Ishikawa (cell line): ENCODE data around the gene TES.

ENCODE experiments used
- CEBPB ChIP-seq: IDR thresholded peaks from 2 replicates; pipeline ENCODE4 v1.6.1; 2012
- CREB1 ChIP-seq: IDR thresholded peaks from 2 replicates; pipeline ENCODE4 v1.6.1; 2012; ENCODE audit warnings: low read depth
- EGR1 ChIP-seq: IDR thresholded peaks from 2 replicates; pipeline ENCODE4 v1.6.1; 2012
- EP300 ChIP-seq: IDR thresholded peaks from 2 replicates; pipeline ENCODE4 v1.6.1; 2012; ENCODE audit warnings: borderline replicate concordance
- FOXM1 ChIP-seq: IDR thresholded peaks from 2 replicates; pipeline ENCODE4 v1.6.1; 2012; ENCODE audit warnings: low read depth, borderline replicate concordance
- NFIC ChIP-seq: IDR thresholded peaks from 2 replicates; pipeline ENCODE4 v1.6.1; 2012
- RAD21 ChIP-seq: IDR thresholded peaks from 2 replicates; pipeline ENCODE4 v1.6.1; 2012; ENCODE audit warnings: low read depth
- TAF1 ChIP-seq: IDR thresholded peaks from 2 replicates; pipeline ENCODE4 v1.6.1; 2012; ENCODE audit warnings: low read depth, mild to moderate bottlenecking
- TCF12 ChIP-seq: IDR thresholded peaks from 2 replicates; pipeline ENCODE4 v1.6.1; 2012; ENCODE audit warnings: low read depth
- TEAD4 ChIP-seq: IDR thresholded peaks from 2 replicates; pipeline ENCODE4 v1.6.1; 2012
- YY1 ChIP-seq: IDR thresholded peaks from 2 replicates; pipeline ENCODE4 v1.6.1; 2012; ENCODE audit warnings: low read depth
- ZBTB7A ChIP-seq: IDR thresholded peaks from 2 replicates; pipeline ENCODE4 v1.6.1; 2012; ENCODE audit warnings: low read depth
- TF ChIP-seq, protein P1 (sequence below): IDR thresholded peaks from 2 replicates; pipeline ENCODE4 v1.6.1; 2012
- TF ChIP-seq, protein P2 (sequence below): IDR thresholded peaks from 2 replicates; pipeline ENCODE4 v1.6.1; 2012; ENCODE audit warnings: low read depth, mild to moderate bottlenecking
- TF ChIP-seq, protein P3 (sequence below): IDR thresholded peaks from 2 replicates; pipeline ENCODE4 v1.6.1; 2012

TES gene

DNA sequence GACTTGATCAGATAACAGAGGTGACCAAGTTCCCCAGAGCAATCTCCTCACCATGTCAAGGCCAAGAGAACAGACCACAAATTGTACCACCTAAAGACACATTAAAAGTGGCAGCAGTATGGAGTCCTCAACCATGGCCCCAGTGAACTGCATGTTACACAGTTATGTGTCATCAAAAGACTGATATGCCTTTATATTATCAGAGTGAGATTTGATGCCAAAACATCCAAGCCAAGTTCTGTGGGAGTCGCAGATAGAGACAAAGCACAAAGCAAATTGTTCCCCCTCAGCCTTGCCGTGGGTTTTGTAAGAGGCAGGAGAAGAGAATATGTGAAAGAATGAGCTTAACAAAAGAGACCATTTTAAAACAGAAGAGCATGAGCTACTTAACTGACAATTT lies 39.2 kb upstream of the TES start:
- TF ChIP-seq RAD21 (no peak), CREB1 (no peak), FOXM1 (no peak), CEBPB (no peak), EP300 (no peak), YY1 (no peak), NFIC (no peak), TAF1 (no peak), ZBTB7A (no peak), TEAD4 (no peak), TCF12 (no peak), EGR1 (no peak)
- TF ChIP-seq, protein P1, sequence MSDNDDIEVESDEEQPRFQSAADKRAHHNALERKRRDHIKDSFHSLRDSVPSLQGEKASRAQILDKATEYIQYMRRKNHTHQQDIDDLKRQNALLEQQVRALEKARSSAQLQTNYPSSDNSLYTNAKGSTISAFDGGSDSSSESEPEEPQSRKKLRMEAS: no peak
- TF ChIP-seq, protein P2, sequence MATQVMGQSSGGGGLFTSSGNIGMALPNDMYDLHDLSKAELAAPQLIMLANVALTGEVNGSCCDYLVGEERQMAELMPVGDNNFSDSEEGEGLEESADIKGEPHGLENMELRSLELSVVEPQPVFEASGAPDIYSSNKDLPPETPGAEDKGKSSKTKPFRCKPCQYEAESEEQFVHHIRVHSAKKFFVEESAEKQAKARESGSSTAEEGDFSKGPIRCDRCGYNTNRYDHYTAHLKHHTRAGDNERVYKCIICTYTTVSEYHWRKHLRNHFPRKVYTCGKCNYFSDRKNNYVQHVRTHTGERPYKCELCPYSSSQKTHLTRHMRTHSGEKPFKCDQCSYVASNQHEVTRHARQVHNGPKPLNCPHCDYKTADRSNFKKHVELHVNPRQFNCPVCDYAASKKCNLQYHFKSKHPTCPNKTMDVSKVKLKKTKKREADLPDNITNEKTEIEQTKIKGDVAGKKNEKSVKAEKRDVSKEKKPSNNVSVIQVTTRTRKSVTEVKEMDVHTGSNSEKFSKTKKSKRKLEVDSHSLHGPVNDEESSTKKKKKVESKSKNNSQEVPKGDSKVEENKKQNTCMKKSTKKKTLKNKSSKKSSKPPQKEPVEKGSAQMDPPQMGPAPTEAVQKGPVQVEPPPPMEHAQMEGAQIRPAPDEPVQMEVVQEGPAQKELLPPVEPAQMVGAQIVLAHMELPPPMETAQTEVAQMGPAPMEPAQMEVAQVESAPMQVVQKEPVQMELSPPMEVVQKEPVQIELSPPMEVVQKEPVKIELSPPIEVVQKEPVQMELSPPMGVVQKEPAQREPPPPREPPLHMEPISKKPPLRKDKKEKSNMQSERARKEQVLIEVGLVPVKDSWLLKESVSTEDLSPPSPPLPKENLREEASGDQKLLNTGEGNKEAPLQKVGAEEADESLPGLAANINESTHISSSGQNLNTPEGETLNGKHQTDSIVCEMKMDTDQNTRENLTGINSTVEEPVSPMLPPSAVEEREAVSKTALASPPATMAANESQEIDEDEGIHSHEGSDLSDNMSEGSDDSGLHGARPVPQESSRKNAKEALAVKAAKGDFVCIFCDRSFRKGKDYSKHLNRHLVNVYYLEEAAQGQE: no peak
- TF ChIP-seq, protein P3, sequence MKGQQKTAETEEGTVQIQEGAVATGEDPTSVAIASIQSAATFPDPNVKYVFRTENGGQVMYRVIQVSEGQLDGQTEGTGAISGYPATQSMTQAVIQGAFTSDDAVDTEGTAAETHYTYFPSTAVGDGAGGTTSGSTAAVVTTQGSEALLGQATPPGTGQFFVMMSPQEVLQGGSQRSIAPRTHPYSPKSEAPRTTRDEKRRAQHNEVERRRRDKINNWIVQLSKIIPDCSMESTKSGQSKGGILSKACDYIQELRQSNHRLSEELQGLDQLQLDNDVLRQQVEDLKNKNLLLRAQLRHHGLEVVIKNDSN: no peak

DNA sequence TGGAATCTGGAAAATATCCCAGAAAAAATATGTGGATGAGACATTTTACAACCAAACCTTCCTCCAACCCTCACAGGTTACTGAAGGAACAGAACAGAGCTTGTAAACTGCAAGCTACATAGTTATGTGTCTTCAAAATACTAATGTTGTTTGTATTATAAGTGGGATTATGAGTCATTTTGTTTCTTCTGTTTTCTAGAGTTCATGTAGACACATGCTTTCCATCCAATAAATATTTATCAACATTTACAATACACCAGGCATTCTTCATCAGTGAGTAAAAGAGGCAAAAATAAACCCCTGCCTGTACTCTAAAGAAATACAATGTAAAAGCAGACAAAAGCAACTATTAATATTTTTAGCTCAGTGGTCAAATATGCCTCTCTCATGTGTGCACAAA lies 38.0 kb upstream of the TES start:
- TF ChIP-seq CREB1 (no peak), ZBTB7A (no peak), NFIC (no peak), YY1 (no peak), CEBPB (no peak), TEAD4 (no peak), EGR1 (no peak), TAF1 (no peak), FOXM1 (no peak), EP300 (no peak), RAD21 (no peak), TCF12 (no peak)
- TF ChIP-seq, protein P3: no peak
- TF ChIP-seq, protein P1: no peak
- TF ChIP-seq, protein P2: no peak

DNA sequence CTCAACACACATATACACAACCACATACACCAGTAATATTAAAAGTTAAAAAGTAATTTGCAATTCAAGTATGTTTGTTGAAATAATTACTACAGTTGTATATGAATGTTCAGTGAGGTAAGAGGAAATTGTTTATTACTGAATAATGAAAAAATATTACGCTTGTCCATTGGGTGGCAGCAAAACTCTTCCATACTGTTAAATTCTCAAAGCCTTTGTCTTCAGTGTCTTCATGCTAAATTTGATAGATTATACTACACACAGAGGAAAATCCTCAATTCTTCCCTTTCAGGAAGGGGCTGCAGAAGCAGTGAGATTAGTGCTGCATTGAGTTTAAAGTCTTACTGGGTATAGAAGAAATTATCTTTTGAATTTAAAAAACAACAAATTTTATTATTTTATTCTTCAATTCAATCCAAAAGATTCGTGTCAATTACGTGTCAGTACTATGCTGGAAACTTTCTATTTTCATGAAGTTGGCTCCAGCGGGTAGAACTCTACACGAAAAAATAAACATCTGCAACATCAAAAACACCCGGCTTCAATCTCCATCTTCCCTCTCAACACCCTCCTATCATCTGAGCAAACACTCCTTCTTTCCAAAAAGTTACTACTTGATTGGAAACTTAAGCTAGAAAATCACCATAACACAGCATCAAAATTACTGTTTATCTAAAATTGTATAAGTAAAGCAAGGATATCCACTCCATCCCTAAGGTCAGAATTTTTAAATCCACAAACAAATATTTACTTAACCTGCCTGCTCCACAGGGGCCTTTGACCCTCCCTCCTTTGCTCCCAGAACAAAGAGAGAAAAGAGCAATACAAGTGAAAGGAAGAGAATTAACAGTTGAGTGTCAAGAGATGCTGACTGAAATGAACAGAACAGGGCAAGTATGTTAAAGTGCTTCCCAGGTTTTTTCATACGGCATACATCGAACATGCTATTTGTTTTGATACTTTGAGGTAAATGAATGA lies 37.0 kb upstream of the TES start:
- no peak for TF ChIP-seq YY1
- TF ChIP-seq RAD21: peak; percentile 80

DNA sequence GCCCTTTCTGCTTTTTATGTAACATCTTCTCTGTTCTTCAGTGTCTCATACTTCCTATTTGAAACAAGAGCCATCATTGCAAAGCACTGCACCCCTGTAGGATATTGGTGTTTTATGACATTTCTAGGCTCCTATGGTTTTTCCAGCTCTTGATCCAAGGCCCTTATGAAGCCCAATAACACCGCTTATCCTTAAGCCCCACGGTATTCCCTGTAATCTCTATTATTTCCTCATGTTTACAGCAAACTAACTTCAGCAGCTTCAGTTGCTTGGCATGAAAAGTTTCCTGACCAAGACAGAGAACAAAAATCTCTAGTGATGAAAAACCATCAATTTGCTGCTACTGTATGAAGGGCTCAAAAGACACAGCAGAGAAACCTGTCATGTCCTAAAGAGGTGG lies 34.1 kb upstream of the TES start:
- TF ChIP-seq EP300: no peak
- TF ChIP-seq TEAD4: no peak
- no peak for TF ChIP-seq CEBPB
- TF ChIP-seq CREB1: no peak
- TF ChIP-seq NFIC: no peak
- no peak for TF ChIP-seq EGR1
- TF ChIP-seq, protein P1: no peak
- TF ChIP-seq, protein P2: no peak
- TF ChIP-seq, protein P3: no peak
- TF ChIP-seq TCF12: no peak
- TF ChIP-seq TAF1: no peak
- no peak for TF ChIP-seq FOXM1
- no peak for TF ChIP-seq RAD21
- no peak for TF ChIP-seq YY1
- TF ChIP-seq ZBTB7A: no peak
